Measurements from ENCODE around the gene PBXIP1.
A peak's percentile ranks its signal among the peaks of the same experiment; 100 is the strongest.

PBXIP1 gene

GRCh38 chr1:154974102-154974807, 18.4 kb upstream of the PBXIP1 start, which contains the start of gene CKS1B:
Gene CKS1B, plus strand, starts transcription at chr1:154974681. Its CDS starts 65 bp downstream, at chr1:154974746.
- peaks cover 27% of the 10 kb centered on the region for H3K4me1 Mint-ChIP-seq
- H3K27me3 Mint-ChIP-seq (ENCODE audit: low read depth), result no peaks in the 10 kb centered on the region
- H3K36me3 Mint-ChIP-seq (ENCODE audit: low read depth), result peaks cover 6% of the 10 kb centered on the region
- H3K9me3 Mint-ChIP-seq, result no peaks in the 10 kb centered on the region
- no peak within 1 kb of the TSS for H3K4me3 Mint-ChIP-seq
- no peak for TF ChIP-seq CTCF (IDR thresholded peaks at IDR 0.05; ENCODE audit: unreplicated experiment in 3 of 3)
- no peak within 1 kb of the TSS for H3K27ac Mint-ChIP-seq

GRCh38 chr1:154973344-154974101, 17.6 kb upstream of the PBXIP1 start:
- no peaks in the 10 kb centered on the region for H3K27me3 Mint-ChIP-seq (ENCODE audit: low read depth)
- H3K4me3 Mint-ChIP-seq, result no peak overlapping the region
- peaks cover 32% of the 10 kb centered on the region for H3K4me1 Mint-ChIP-seq
- H3K36me3 Mint-ChIP-seq (ENCODE audit: low read depth), result peaks cover 3% of the 10 kb centered on the region
- peak overlapping the region in 1 of 3 experiments; percentile 96 for H3K27ac Mint-ChIP-seq
- H3K9me3 Mint-ChIP-seq, result no peaks in the 10 kb centered on the region
- peak in 1 of 3 experiments; percentile 15 for TF ChIP-seq CTCF (IDR thresholded peaks at IDR 0.05; ENCODE audit: unreplicated experiment in 3 of 3)

- no peak overlapping the region for H3K4me3 Mint-ChIP-seq
- H3K9me3 Mint-ChIP-seq, result no peaks in the 10 kb centered on the region
- no peak for TF ChIP-seq CTCF (IDR thresholded peaks at IDR 0.05; ENCODE audit: unreplicated experiment in 3 of 3)
- H3K27ac Mint-ChIP-seq, result peak overlapping the region in 1 of 3 experiments; percentile 96
- peaks cover 7% of the 10 kb centered on the region for H3K36me3 Mint-ChIP-seq (ENCODE audit: low read depth)
- H3K4me1 Mint-ChIP-seq, result peaks cover 32% of the 10 kb centered on the region
- no peaks in the 10 kb centered on the region for H3K27me3 Mint-ChIP-seq (ENCODE audit: low read depth)
Measured at GRCh38 chr1:154972517-154973343, 16.8 kb upstream of the PBXIP1 start.

GRCh38 chr1:154972213-154972516, 16.3 kb upstream of the PBXIP1 start:
- no peak for TF ChIP-seq CTCF (IDR thresholded peaks at IDR 0.05; ENCODE audit: unreplicated experiment in 3 of 3)
- Mint-ChIP-seq H3K9me3 (no peaks in the 10 kb centered on the region), H3K27ac (peak overlapping the region in 1 of 3 experiments; percentile 96), H3K27me3 (ENCODE audit: low read depth) (no peaks in the 10 kb centered on the region), H3K36me3 (ENCODE audit: low read depth) (peaks cover 9% of the 10 kb centered on the region), H3K4me1 (peaks cover 32% of the 10 kb centered on the region), H3K4me3 (no peak overlapping the region)

GRCh38 chr1:154971341-154971998, 15.6 kb upstream of the PBXIP1 start:
- peaks cover 11% of the 10 kb centered on the region for H3K36me3 Mint-ChIP-seq (ENCODE audit: low read depth)
- no peak for TF ChIP-seq CTCF (IDR thresholded peaks at IDR 0.05; ENCODE audit: unreplicated experiment in 3 of 3)
- no peaks in the 10 kb centered on the region for H3K9me3 Mint-ChIP-seq
- H3K4me3 Mint-ChIP-seq, result peak overlapping the region; percentile 84 to 86 (median 86)
- peaks cover 32% of the 10 kb centered on the region for H3K4me1 Mint-ChIP-seq
- H3K27me3 Mint-ChIP-seq (ENCODE audit: low read depth), result no peaks in the 10 kb centered on the region
- H3K27ac Mint-ChIP-seq, result peak overlapping the region in 2 of 3 experiments; percentile 96 to 97
